DOHH2 (cell line): ENCODE results near the gene SLC2A9.

Experiments used
- H3F3A ChIP-seq: fragments of 200-600 bp; sonication (generic), shearing (Covaris generic); 2 replicates; pipeline ENCODE4 v1.6.0; 2016; ENCODE audit warnings: antibody characterized with exemption, mild to moderate bottlenecking; ENCODE audit not compliant: control insufficient read depth, insufficient read depth
- H3K27ac ChIP-seq: fragments of 200-600 bp; sonication (generic); 2 replicates; pipeline ENCODE4 v1.5.1; 2014; ENCODE audit warnings: low read depth, mild to moderate bottlenecking, low read length, moderate library complexity
- H3K27me3 ChIP-seq: fragments of 200-600 bp; sonication (generic); 2 replicates; pipeline ENCODE4 v1.6.1; 2014; ENCODE audit warnings: mild to moderate bottlenecking, low read length, mixed read lengths; ENCODE audit not compliant: control insufficient read depth
- H3K36me3 ChIP-seq: fragments of 200-600 bp; sonication (generic); 2 replicates; pipeline ENCODE4 v1.6.1; 2014; ENCODE audit warnings: mild to moderate bottlenecking, low read length, moderate library complexity, mixed read lengths; ENCODE audit not compliant: control insufficient read depth
- H3K4me1 ChIP-seq: fragments of 200-600 bp; sonication (generic); 2 replicates; pipeline ENCODE4 v1.6.1; 2014; ENCODE audit warnings: mild to moderate bottlenecking, low read length, mixed read lengths; ENCODE audit not compliant: control insufficient read depth
- H3K4me2 ChIP-seq: fragments of 200-600 bp; sonication (generic); 2 replicates; pipeline ENCODE4 v1.6.0; 2014; ENCODE audit warnings: mild to moderate bottlenecking, low read length, moderate library complexity
- H3K4me3 ChIP-seq: fragments of 200-600 bp; sonication (generic); 2 replicates; pipeline ENCODE4 v1.5.1; 2014; ENCODE audit warnings: mild to moderate bottlenecking, low read length, mixed read lengths
- H3K79me2 ChIP-seq: fragments of 200-600 bp; sonication (generic); 2 replicates; pipeline ENCODE4 v1.6.1; 2014; ENCODE audit warnings: mild to moderate bottlenecking, low read length, mixed read lengths; ENCODE audit not compliant: control insufficient read depth
- H3K9me2 ChIP-seq: fragments of 200-600 bp; sonication (generic); replicated peaks from 2 replicates; pipeline ENCODE4 v1.6.1; 2014; ENCODE audit warnings: mild to moderate bottlenecking, low read length, mixed read lengths; ENCODE audit not compliant: control insufficient read depth
- H3K9me3 ChIP-seq: fragments of 200-600 bp; sonication (generic); 2 replicates; pipeline ENCODE4 v1.6.1; 2014; ENCODE audit warnings: antibody characterized with exemption, low read length, mixed read lengths; ENCODE audit not compliant: control insufficient read depth, insufficient read depth
- H4K20me1 ChIP-seq: fragments of 200-600 bp; sonication (generic); 2 replicates; pipeline ENCODE4 v1.6.0; 2014; ENCODE audit warnings: low read depth, mild to moderate bottlenecking, antibody characterized with exemption, low read length, moderate library complexity; ENCODE audit not compliant: control insufficient read depth, insufficient read depth
- EZH2phosphoT487 ChIP-seq: fragments of 200-600 bp; sonication (generic); IDR thresholded peaks from 2 replicates; pipeline ENCODE4 v1.6.1; 2017; ENCODE audit warnings: borderline replicate concordance, mild to moderate bottlenecking, antibody characterized with exemption, low read length, moderate library complexity, mixed read lengths
- TF ChIP-seq, protein P1 (sequence below): fragments of 200-600 bp; sonication (generic); IDR thresholded peaks from one replicate; pipeline ENCODE4 v1.5.1; 2014; ENCODE audit warnings: antibody characterized with exemption, mild to moderate bottlenecking, low read depth, low read length; ENCODE audit not compliant: poor library complexity, severe bottlenecking

SLC2A9 gene

DNA sequence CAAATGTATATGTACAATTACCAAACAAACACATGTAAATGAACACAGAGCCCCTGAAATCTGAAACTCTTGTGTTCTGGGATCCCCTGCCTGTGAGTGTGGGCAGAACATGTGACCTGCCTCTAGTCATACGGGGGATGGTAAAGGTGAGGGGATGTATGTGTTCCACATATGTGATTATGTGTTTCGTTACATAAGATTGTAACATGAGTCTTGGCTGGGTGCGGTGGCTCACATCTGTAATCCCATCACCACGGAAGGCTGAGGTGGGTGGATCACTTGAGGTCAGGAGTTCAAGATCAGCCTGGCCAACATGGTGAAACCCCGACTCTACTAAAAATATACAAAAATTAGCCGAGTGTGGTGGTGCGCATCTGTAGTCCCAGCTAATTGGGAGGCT, 37.1 kb upstream of the SLC2A9 start:
- Histone ChIP-seq H3F3A (no peaks in the 10 kb centered on the region), H3K27me3 (no peaks in the 10 kb centered on the region), H4K20me1 (no peaks in the 10 kb centered on the region), H3K79me2 (no peaks in the 10 kb centered on the region), H3K4me3 (no peak overlapping the region), H3K27ac (no peak overlapping the region), H3K9me2 (no peaks in the 10 kb centered on the region), H3K9me3 (no peaks in the 10 kb centered on the region), H3K4me1 (peaks cover 28% of the 10 kb centered on the region), H3K36me3 (no peaks in the 10 kb centered on the region), H3K4me2 (no peak overlapping the region)
- TF ChIP-seq EZH2phosphoT487, result no peak
- TF ChIP-seq, protein P1, sequence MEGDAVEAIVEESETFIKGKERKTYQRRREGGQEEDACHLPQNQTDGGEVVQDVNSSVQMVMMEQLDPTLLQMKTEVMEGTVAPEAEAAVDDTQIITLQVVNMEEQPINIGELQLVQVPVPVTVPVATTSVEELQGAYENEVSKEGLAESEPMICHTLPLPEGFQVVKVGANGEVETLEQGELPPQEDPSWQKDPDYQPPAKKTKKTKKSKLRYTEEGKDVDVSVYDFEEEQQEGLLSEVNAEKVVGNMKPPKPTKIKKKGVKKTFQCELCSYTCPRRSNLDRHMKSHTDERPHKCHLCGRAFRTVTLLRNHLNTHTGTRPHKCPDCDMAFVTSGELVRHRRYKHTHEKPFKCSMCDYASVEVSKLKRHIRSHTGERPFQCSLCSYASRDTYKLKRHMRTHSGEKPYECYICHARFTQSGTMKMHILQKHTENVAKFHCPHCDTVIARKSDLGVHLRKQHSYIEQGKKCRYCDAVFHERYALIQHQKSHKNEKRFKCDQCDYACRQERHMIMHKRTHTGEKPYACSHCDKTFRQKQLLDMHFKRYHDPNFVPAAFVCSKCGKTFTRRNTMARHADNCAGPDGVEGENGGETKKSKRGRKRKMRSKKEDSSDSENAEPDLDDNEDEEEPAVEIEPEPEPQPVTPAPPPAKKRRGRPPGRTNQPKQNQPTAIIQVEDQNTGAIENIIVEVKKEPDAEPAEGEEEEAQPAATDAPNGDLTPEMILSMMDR, result no peak

DNA sequence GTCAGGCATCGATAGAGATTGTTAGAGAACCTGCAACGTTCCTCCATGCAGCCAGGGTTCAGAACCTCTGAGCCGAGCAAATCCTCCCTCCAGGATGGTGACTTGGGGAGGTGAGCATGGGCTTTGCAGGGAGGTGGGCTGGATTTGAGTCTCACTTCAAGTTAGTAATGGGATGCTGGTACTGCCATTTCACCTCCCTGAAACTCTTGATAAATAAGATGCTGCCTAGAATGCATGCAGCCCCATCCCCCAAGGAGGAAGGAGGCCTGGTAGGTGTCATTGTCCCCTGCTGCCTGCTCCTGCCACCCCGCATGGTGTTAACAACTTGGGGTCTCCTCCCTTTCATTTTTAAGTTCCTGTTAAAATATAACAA, 35.7 kb upstream of the SLC2A9 start:
- Histone ChIP-seq H4K20me1 (no peaks in the 10 kb centered on the region), H3K9me3 (no peaks in the 10 kb centered on the region), H3K27ac (no peak overlapping the region), H3K79me2 (no peaks in the 10 kb centered on the region), H3K36me3 (no peaks in the 10 kb centered on the region), H3F3A (no peaks in the 10 kb centered on the region), H3K4me3 (no peak overlapping the region), H3K9me2 (no peaks in the 10 kb centered on the region), H3K4me1 (peaks cover 28% of the 10 kb centered on the region), H3K27me3 (no peaks in the 10 kb centered on the region), H3K4me2 (no peak overlapping the region)
- TF ChIP-seq, protein P1, result no peak

DNA sequence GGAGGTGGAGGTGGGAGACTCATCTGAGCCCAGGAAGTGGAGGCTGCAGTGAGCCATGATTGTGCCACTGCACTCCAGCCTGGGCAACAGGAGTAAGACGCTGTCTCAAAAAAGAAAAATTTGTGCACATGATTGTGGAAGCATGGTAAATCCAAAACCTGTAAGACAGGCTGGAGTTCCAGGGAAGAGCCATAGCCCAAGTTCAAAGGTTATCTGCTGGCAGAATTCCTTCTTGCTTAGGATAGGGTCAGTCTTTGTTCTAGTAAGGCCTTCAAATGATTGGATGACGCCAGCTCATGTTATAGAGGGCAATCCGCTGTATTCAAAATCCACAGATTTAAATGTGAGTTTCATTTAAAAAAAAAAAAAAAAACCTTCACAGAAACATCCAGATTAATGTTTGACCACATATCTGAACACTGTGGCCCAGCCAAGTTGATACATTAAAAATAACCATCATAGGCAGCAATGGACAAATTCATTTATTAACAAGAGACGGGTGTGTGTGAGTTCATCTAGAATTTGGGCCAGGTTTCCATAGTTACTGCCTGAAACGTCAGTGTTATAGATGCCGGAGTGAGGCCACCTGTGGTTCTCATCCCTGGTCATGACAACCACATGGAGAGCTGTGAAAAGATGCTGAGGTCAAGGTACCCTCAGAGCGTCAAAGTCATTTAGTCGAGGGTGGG, 35.2 kb upstream of the SLC2A9 start:
- Histone ChIP-seq H3K36me3 (no peaks in the 10 kb centered on the region), H3K27ac (no peak overlapping the region), H3K27me3 (no peaks in the 10 kb centered on the region), H3F3A (no peaks in the 10 kb centered on the region), H3K79me2 (no peaks in the 10 kb centered on the region), H4K20me1 (no peaks in the 10 kb centered on the region), H3K4me3 (no peak overlapping the region), H3K4me2 (no peak overlapping the region), H3K9me3 (no peaks in the 10 kb centered on the region), H3K4me1 (peaks cover 28% of the 10 kb centered on the region), H3K9me2 (no peaks in the 10 kb centered on the region)
- TF ChIP-seq EZH2phosphoT487, result no peak
- TF ChIP-seq, protein P1, result no peak
